Measurements from ENCODE around the gene CRYAB.
"Not testable (repeated sequence)": the region's sequence is repeated elsewhere in the genome, so short reads cannot be mapped to it uniquely, and the experiment has no call there.

The CRYAB gene

DNA sequence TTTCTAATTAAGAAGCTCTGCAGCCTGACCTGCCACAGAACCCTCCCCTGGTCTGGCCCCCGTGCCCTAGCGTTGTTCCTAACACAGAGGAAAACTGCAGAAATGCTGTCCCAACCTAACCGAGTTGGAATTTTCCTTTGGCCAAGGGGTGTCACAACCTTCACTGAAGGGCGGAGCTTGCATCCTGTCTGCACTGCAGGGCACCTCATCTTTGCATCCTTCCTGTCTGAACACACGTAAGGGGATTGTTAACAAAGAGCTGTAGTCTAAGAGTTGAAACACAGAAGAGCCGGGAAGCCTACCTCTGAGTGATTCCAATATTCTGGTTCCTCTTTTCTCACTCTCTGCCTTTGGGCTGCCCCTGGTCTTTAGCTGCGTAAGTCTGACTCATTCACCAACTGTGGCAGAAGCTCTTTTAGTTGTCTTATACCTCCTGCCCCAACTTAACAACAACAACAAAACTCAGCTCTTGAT lies 27.2 kb upstream of the CRYAB start:
- Mint-ChIP-seq H3K9me3 (ENCODE audit: low read depth) (no peaks in the 10 kb centered on the region), H3K27ac (peak overlapping the region; percentile 98), H3K4me1 (ENCODE audit: low read depth) (peaks cover 60% of the 10 kb centered on the region), H3K4me3 (peak overlapping the region; percentile 94), H3K27me3 (no peaks in the 10 kb centered on the region), H3K36me3 (peaks cover 8% of the 10 kb centered on the region)

DNA sequence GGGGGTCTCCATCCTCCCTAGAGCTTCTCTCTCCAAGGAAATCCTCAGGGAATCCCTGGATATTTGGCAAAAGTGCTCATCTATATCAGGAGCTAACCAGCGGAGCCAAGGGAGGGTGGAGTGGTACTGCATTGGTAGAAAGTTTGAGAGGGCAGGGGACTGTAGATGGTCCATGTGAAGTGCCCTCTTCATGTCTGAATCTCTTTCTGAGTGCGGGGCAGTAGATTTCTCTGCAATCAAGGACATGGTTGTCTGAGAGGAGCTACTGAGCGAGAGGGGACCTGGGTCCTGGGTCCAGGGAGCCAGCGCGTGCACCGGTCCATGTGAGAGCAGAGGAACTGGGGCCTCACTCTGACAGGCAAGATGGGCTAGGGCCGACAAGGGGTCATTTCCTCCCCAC lies 26.3 kb upstream of the CRYAB start:
- Mint-ChIP-seq H3K4me1 (ENCODE audit: low read depth) (peaks cover 62% of the 10 kb centered on the region), H3K27ac (peak overlapping the region; percentile 98), H3K9me3 (ENCODE audit: low read depth) (no peaks in the 10 kb centered on the region), H3K27me3 (no peaks in the 10 kb centered on the region), H3K36me3 (peaks cover 8% of the 10 kb centered on the region), H3K4me3 (peak overlapping the region; percentile 94)

DNA sequence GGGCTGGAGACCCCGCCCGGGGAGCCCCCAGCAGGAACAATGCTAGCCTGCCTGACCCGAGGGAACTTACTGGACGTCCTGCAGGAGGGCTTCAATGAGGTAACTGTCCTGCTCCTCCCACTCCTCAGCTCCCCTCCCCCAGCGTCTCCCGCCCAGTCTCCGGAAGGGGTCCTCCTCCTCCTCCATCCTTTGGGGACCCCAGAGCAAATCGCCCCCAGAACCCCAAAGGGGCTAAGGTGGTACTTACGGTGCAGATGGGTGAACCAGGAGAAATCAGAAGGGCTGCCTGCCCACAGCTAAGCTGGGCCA lies 25.8 kb upstream of the CRYAB start:
- peak overlapping the region; percentile 94 for H3K4me3 Mint-ChIP-seq
- peaks cover 8% of the 10 kb centered on the region for H3K36me3 Mint-ChIP-seq
- no peaks in the 10 kb centered on the region for H3K27me3 Mint-ChIP-seq
- peak overlapping the region; percentile 98 for H3K27ac Mint-ChIP-seq
- H3K4me1 Mint-ChIP-seq (ENCODE audit: low read depth) = peaks cover 63% of the 10 kb centered on the region
- H3K9me3 Mint-ChIP-seq (ENCODE audit: low read depth) = no peaks in the 10 kb centered on the region

DNA sequence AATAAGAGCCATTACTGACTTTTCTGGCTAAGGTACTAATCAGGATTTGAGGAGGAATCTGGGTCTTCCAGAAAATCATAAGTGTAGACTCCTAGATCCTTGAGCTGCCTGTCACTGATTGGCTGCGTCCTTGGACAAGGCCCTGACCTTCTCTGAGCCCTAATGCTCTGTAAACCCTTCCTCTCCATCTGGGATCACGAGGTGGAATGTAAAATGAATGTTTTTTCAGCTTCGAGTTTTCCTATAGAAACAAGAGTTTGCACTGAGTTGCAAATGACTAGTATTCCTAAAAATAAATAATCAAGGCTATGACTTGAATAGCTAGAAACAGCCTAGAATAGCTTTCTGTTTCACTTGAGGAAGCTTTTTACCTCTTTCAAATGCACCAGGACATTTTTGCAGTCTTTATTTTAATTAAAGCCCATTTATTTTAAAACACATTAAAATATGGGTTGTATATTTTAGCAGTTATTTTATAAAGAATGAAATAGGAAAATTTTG lies 24.5 kb upstream of the CRYAB start:
- H3K36me3 Mint-ChIP-seq = peaks cover 8% of the 10 kb centered on the region
- H3K27ac Mint-ChIP-seq = peak overlapping the region; percentile 98
- H3K27me3 Mint-ChIP-seq = no peaks in the 10 kb centered on the region
- peaks cover 66% of the 10 kb centered on the region for H3K4me1 Mint-ChIP-seq (ENCODE audit: low read depth)
- H3K9me3 Mint-ChIP-seq (ENCODE audit: low read depth) = no peaks in the 10 kb centered on the region
- peak overlapping the region; percentile 88 for H3K4me3 Mint-ChIP-seq

DNA sequence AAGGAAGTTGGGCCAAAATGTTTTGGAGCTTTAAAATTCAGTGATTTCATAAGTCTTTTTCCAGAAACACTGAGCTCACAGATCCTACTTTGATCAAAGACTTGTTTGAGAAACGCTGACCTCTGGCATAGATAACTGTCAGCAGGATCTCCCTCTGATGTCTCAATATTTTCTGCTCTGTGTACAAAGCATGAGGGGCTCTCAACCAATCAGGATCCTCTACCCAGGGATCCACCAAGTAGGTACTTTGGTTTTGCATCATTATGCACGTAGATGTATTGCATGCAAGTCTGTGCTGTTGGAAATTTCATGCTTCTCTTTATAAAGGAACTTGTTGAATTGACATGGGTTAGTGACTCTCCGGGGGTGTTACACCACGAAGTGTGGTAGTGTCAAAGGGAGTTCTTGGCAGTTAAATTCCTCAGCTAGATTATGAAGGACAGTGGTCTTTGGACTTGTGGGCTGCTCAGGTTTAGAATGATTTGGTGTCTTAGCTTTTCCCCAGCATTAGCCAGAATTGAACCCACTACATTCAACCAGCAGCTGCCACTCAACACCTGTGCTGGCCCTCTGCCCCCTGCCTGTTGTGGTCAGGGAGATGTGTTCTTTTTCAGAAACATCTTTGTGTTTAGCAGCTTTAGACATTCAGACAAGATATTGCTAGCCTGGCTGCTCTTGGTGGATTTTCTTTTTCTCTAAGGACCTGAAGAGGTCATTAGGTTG lies 23.9 kb upstream of the CRYAB start:
- Mint-ChIP-seq H3K4me3 (peak overlapping the region; percentile 88), H3K9me3 (ENCODE audit: low read depth) (no peaks in the 10 kb centered on the region), H3K27me3 (no peaks in the 10 kb centered on the region), H3K4me1 (ENCODE audit: low read depth) (peaks cover 61% of the 10 kb centered on the region), H3K27ac (peak overlapping the region; percentile 98), H3K36me3 (peaks cover 4% of the 10 kb centered on the region)

DNA sequence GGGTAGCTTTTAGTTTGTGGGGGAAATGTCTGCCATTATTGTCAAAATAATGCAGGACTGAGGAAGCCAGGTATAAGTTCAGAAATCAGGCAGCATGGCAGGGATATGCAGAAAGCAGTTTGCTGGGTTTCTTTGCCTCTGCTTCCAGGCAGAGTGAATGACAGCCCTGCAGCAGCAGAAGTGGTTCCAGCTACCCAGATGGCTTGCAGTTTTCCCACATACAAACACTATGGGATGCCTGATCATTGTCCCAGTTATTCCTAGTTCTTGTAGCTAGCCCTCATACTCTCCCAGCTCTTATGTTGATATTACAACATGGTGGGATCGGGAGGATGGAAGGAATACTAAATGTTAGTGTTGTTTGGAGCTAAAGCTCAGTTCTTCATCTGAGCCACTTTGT lies 22.7 kb upstream of the CRYAB start:
- peaks cover 2% of the 10 kb centered on the region for H3K36me3 Mint-ChIP-seq
- H3K4me3 Mint-ChIP-seq = no peak overlapping the region
- H3K27me3 Mint-ChIP-seq = no peaks in the 10 kb centered on the region
- no peaks in the 10 kb centered on the region for H3K9me3 Mint-ChIP-seq (ENCODE audit: low read depth)
- peak overlapping the region; percentile 98 for H3K27ac Mint-ChIP-seq
- H3K4me1 Mint-ChIP-seq (ENCODE audit: low read depth) = peaks cover 55% of the 10 kb centered on the region

DNA sequence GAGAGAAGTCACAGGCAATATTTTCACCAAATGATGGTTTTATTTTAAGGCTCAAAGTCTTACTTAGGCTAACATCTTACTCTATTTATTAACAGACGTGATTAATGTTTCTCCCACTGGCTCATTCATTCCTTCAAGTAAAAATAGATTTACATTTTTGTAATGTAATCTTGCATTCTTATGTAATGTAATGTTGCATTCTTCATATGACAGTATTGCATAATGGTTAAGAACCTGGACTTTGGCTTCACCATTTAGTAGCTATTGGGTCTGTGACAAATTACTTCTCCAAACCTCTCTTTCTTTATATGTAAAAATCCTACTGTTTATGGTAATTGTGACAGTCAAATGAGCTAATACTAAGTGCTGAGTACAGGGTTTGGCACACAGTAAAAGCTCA lies 22.3 kb upstream of the CRYAB start:
- Mint-ChIP-seq H3K4me3 (no peak overlapping the region), H3K27me3 (no peaks in the 10 kb centered on the region), H3K9me3 (ENCODE audit: low read depth) (no peaks in the 10 kb centered on the region), H3K27ac (peak overlapping the region; percentile 66), H3K4me1 (ENCODE audit: low read depth) (peaks cover 51% of the 10 kb centered on the region), H3K36me3 (peaks cover 2% of the 10 kb centered on the region)

DNA sequence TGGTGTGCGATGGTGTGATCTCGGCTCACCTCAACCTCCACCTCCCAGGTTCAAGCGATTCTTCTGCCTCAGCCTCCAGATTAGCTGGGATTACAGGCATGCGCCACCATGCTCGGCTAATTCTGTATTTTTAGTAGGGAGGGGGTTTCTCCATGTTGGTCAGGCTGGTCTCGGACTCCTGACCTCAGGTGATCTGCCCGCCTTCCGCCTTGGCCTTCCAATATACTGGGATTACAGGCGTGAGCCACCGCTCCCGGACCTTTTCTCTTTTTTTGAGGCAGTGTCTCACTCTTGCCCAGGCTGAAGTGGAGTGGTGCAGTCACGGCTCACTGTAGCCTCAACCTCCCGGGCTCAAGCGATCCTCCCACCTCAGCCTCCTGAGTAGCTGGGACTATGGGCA lies 21.6 kb upstream of the CRYAB start:
- H3K4me3 Mint-ChIP-seq; H3K36me3 Mint-ChIP-seq; H3K9me3 Mint-ChIP-seq (ENCODE audit: low read depth); H3K27me3 Mint-ChIP-seq: not testable (repeated sequence)
- Mint-ChIP-seq H3K4me1 (ENCODE audit: low read depth) (peaks cover 44% of the 10 kb centered on the region), H3K27ac (peak overlapping the region; percentile 82)

DNA sequence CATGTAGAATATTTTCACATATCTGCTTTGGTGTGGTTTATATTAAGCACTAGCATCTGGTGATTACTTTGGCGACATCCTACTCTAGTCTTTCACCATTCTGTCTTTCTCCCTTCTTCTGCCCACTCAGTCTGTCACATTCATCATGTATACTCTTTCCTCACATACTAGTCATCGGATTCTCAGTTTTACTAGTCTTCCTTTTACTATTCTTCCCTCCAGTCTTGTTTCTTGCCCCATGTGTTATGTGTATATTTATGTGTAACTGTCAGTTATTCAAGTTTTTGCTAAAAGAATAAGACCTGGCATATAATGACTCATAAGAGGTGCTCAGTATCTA lies 21.0 kb upstream of the CRYAB start:
- peak overlapping the region; percentile 8 for H3K4me3 Mint-ChIP-seq
- no peaks in the 10 kb centered on the region for H3K36me3 Mint-ChIP-seq
- peaks cover 39% of the 10 kb centered on the region for H3K4me1 Mint-ChIP-seq (ENCODE audit: low read depth)
- peak overlapping the region; percentile 82 for H3K27ac Mint-ChIP-seq
- no peaks in the 10 kb centered on the region for H3K27me3 Mint-ChIP-seq
- no peaks in the 10 kb centered on the region for H3K9me3 Mint-ChIP-seq (ENCODE audit: low read depth)

DNA sequence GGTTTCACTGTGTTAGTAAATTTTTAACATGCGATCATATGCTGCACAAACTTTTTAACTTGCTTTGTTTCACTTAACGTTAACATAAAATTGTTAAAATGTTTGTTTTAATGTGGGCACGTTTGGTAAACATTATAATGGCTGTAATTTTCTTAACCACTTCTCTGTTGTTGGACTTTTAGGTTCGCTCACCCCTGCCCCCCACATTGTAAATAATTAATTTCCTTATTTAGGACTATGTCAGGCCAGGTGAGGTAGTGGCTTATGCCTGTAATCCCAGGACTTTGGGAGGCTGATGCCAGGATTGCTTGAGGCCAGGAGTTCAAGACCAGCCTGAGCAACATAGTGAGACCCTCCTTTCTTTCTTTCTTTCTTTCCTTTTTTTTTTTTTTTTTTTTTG lies 18.9 kb upstream of the CRYAB start:
- no peak overlapping the region for H3K4me3 Mint-ChIP-seq
- peaks cover 42% of the 10 kb centered on the region for H3K4me1 Mint-ChIP-seq (ENCODE audit: low read depth)
- no peaks in the 10 kb centered on the region for H3K36me3 Mint-ChIP-seq
- no peaks in the 10 kb centered on the region for H3K9me3 Mint-ChIP-seq (ENCODE audit: low read depth)
- no peak overlapping the region for H3K27ac Mint-ChIP-seq
- no peaks in the 10 kb centered on the region for H3K27me3 Mint-ChIP-seq

DNA sequence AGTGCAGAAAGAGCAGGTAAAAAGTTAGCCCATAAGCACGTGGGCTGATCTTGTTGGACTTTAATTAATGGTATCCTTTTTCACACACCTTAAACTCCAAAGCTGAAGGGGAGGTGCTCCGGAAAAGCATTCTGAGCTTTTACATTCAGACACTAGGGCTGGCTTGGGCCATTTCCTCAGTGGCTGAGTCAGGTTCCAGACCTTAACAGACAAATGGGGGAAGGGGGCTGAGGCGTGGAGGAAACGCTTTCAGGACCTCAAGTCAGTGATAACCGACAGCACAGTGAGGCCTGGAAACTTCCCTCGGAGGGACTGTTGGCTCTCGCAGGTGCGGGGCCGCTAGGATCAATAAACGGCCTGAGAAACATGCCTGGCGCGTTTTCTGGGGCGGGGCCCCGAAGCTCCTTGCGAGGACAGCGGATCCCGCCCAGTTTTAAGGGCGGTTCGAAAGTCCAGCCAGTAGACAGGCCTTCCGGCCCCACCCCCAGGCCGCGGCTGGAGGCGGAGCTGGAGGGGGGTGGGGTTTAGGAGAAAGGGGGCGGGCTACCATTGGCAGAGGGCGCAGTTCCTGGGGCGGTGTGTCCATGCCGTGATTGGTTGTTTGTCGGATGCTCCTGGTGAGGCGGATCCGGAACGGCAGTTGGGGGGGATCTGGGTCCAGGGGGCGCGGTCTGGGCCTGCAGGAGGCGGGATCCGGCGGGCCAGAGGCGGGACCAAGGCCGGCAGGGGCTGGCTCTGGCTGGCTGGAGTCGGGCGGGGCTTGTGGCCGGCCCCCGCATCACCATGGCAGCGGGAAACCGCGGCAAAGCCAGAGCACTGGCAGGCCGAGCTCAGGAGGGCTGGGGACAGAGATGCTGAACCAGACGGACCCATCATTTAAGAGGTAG lies 15.2 kb upstream of the CRYAB start:
- H3K27ac Mint-ChIP-seq = peak overlapping the region; percentile 90
- H3K4me1 Mint-ChIP-seq (ENCODE audit: low read depth) = peaks cover 19% of the 10 kb centered on the region
- H3K27me3 Mint-ChIP-seq = no peaks in the 10 kb centered on the region
- H3K4me3 Mint-ChIP-seq = peak overlapping the region; percentile 87
- H3K36me3 Mint-ChIP-seq = no peaks in the 10 kb centered on the region
- H3K9me3 Mint-ChIP-seq (ENCODE audit: low read depth) = no peaks in the 10 kb centered on the region

DNA sequence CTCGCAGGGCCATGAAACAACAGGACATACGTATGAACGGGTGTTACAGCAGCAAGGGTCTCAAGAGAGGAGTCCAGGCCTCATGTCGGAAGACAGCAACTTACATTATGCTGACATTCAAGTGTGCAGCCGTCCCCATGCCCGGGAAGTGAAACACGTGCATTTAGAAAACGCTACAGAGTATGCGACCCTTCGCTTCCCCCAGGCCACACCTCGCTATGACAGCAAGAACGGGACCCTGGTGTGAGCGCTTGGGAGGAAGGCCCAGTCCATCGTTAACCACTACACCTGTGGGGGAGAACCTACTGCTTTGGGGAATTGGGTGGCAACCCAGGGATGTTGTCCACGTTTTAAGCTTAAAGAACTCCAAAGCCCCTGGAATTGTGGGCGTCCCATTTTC lies 14.4 kb upstream of the CRYAB start:
- Mint-ChIP-seq H3K9me3 (ENCODE audit: low read depth) (no peaks in the 10 kb centered on the region), H3K36me3 (no peaks in the 10 kb centered on the region), H3K4me3 (peak overlapping the region; percentile 87), H3K27me3 (no peaks in the 10 kb centered on the region), H3K4me1 (ENCODE audit: low read depth) (peaks cover 16% of the 10 kb centered on the region), H3K27ac (no peak overlapping the region)

DNA sequence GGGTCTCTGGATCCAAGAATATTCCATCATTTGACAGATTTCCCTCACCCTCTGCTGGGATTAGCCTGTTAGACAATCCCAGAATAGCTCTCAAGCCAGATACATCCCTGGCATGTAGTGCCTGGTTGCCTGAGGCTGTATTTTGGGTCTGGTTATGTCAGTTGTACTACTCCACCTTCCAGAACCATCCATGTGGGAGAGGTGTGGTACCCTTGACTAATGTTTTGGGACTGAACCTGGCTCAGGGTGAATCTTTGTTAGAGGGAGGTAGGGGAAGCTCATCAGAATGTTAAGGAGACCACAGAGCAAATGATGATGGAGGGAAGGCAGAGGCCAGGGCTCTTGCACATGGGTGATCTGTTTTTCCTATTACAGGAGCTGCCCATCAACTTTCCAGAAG lies 12.4 kb upstream of the CRYAB start:
- H3K9me3 Mint-ChIP-seq (ENCODE audit: low read depth) = no peaks in the 10 kb centered on the region
- peaks cover 16% of the 10 kb centered on the region for H3K4me1 Mint-ChIP-seq (ENCODE audit: low read depth)
- no peaks in the 10 kb centered on the region for H3K36me3 Mint-ChIP-seq
- H3K27ac Mint-ChIP-seq = peak overlapping the region; percentile 4
- H3K4me3 Mint-ChIP-seq = no peak overlapping the region
- peaks cover 3% of the 10 kb centered on the region for H3K27me3 Mint-ChIP-seq

DNA sequence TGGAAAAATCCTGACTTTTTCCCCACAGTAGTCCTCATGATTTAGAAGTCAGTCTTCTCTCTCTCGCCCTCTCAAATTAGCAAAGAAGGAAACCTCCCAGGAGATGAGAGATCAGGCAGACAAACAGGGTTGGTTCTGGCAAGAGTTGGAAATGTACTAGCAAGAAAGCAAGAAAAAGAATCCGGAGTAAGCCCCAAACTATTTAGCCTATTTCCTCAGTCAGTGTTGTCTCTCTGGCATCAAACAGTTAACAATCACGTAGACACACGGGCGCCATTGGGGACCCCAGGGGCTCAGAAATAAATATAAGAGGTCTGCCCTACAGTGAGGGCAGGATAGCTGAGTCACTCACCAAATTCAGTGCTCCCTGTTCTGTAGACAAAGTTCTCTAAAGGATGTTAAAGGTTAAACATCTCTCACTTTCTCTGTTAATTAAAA lies 11.8 kb upstream of the CRYAB start:
- peaks cover 3% of the 10 kb centered on the region for H3K27me3 Mint-ChIP-seq
- H3K4me3 Mint-ChIP-seq = no peak overlapping the region
- H3K36me3 Mint-ChIP-seq = no peaks in the 10 kb centered on the region

DNA sequence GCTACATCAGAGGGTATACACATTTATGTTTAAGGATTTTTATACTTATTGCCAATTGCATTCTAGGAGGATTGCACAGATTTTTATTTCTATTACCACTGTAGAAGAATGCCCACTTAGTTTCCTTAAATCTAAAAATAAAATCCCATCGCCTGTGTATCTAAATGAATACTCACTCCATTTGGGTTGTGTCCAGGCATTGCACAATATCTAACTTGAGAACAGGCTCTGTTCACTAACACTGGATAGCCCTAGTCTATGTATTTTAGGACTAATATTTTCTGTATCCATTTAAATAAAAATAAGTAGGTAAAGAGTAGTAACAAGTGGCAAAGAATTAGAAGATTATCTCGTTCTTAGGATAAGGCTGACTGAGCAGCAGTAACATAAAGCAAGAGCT lies 11.2 kb upstream of the CRYAB start:
- H3K27ac Mint-ChIP-seq = no peak overlapping the region
- H3K27me3 Mint-ChIP-seq = peaks cover 7% of the 10 kb centered on the region
- H3K36me3 Mint-ChIP-seq = no peaks in the 10 kb centered on the region
- peaks cover 16% of the 10 kb centered on the region for H3K4me1 Mint-ChIP-seq (ENCODE audit: low read depth)
- H3K4me3 Mint-ChIP-seq = no peak overlapping the region
- H3K9me3 Mint-ChIP-seq (ENCODE audit: low read depth) = no peaks in the 10 kb centered on the region

More for the DNA sequence above, 11.8 kb upstream of the CRYAB start:
- peaks cover 16% of the 10 kb centered on the region for H3K4me1 Mint-ChIP-seq (ENCODE audit: low read depth)
- no peak overlapping the region for H3K27ac Mint-ChIP-seq
- H3K9me3 Mint-ChIP-seq (ENCODE audit: low read depth) = no peaks in the 10 kb centered on the region
